Stimulated activated CD8-positive, alpha-beta memory T cell treated with anti-CD3 and anti-CD28 coated beads, Interleukin-12 subunit alpha, Interleukin-12 subunit beta, amount 100 ng/mL, for 4 hours (primary cell): ENCODE results near the gene WDR45B.

ENCODE experiments used
- DNase-seq: peaks from one replicate; pipeline ENCODE4 v3.0.0-alpha.2; 2020; ENCODE audit warnings: low read depth

The WDR45B gene

DNA sequence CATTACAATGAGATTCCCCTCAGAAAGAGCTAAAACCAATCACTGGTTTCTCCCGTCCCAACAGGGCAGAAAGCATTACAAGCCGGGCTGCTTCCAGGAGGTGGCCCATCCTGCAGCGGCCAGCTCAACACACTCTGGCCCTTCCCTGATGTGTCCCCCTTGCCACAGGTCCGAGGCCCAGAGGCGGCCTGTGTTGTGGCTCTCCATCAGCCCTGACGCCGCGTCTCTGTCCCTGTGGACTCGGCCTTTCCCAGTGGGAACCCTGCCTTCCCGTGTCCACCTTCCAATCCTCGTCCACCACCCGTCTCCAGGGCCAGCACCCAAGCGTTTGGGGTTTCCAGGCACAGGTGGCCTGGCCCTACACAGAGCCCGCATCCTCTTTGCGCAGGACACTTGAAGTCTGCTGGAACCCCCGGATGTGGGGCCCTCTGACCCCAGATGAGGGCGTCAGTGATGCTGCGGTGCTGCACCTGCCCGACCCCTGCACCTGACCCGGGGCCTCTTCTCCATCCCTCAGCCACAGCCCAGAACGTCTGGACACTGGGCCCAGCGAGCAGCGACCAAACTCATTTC lies 29.2 kb upstream of the WDR45B start:
- no peak for DNase-seq

DNA sequence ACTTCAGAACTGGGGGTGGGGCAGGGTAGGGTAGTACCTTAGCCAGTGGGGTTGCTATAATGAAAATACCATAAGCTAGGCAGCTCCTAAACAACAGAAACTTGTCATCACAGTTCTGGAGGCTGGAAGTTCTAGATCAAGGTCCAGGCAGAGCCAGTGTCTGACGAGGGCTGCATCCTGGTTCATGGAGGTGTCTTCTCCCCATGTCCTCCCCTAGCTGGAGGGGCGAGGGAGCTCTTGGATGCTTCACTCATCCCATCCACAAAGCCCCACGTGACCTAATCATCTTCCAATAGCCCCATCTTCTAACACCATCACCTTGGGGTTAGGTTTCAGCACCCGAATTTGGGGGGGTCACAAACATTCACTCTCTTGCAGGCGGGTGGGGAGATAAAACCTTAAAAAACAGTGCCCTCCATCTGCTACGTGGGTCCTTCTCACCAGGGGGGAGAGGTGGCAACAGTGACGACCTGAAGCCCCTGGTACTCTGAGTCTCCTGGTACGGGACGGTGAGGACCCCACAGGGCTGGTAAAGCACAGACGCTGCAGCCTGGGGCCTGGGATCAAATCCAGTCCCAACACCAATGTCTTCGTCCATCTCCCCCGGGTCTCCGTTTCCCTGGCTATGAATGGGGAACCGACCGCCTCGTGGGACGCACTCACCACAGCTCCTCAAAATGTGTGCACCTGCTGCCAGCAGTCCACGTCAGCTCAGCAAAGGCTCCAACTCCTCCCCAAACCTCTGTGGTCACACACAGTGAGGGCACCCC lies 27.4 kb upstream of the WDR45B start:
- no peak for DNase-seq

DNA sequence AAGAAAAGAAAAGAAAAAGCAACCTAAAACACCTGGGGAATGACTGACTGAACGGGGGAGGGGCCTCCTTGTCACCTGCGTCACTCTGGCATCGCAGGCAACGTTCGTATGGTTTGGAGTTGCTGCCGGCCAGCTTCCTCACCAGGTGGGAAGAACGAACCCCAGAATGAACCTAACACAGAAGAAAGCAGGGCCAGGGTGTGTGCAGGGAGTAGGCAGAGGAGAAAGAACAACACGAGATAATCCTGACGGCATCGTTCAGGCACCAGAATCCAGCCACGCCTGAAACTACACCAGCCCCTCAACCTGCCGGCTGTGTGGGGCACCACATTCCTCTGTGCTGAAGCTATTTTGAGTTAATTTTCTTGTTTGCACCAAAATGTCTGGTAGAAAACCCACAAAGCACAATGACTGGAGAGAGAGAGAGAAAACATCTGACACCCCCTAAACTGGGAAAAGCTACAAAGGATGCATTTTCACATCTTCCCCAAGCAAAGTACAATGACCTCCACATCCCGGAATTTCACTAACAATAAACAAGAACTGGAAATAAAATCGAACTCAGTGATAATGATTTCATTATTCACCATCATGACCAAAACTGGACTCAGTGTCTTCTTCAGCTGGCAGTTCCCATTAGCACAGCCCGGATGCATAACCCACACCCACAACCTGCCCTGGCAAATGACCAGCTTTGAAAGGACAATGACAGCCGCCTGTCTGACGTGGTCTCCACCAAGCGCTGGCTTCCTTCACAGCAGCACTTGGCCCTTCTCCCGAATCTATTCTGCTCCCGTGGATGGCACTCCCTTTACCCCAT lies 26.6 kb upstream of the WDR45B start:
- no peak for DNase-seq

DNA sequence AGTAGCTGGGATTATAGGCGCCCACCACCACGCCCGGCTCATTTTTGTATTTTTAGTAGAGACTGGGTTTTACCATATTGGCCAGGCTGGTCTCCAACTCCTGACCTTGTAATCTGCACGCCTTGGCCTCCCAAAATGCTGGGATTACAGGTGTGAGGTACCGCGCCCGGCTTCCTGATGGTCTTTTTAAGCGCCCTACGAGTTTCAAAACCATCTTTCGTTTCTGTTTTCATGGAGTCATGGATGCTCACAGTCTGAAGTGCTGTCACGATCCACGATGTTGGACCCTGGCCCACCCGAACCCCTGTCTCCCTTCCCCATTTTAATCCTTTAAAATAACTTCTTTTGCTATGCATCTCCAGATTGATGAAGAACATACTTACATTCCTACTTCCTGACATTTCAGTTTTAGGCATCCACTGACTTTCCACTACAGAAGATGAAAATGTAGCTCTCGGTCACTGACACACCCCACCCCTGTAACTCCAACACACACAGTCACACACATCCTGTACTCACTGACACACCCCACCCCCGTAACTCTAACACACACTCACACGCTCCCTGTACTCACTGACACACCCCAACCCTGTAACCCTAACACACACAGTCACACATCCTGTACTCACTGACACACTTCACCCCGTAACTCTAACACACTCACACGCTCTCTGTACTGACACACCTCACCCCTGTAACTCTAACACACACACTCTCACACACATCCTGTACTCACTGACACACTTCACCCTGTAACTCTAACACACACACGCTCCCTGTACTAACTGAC lies 22.6 kb upstream of the WDR45B start:
- no peak for DNase-seq

DNA sequence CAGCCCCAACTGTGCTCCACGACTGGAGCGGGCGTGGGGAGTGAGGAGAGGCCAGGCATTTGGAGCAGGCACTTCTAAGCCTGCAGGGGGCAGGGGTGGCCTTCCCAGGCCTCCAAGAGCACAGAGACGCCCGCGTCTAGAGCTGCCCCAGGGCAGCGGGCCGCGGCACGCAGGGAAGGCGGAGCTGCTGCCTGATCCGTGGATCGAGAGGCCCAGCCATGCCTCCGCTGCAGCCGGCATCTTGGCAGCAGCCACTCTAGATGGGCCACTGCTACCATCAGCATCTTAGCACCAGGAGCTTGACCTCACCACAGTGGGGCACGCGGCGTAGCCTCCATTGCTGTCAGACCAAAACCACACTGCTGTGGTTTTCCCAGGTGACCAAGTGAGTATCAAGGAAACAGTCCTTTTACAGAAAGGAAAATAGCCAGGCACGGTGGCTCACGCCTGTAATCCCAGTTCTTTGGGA lies 20.4 kb upstream of the WDR45B start:
- no peak for DNase-seq

DNA sequence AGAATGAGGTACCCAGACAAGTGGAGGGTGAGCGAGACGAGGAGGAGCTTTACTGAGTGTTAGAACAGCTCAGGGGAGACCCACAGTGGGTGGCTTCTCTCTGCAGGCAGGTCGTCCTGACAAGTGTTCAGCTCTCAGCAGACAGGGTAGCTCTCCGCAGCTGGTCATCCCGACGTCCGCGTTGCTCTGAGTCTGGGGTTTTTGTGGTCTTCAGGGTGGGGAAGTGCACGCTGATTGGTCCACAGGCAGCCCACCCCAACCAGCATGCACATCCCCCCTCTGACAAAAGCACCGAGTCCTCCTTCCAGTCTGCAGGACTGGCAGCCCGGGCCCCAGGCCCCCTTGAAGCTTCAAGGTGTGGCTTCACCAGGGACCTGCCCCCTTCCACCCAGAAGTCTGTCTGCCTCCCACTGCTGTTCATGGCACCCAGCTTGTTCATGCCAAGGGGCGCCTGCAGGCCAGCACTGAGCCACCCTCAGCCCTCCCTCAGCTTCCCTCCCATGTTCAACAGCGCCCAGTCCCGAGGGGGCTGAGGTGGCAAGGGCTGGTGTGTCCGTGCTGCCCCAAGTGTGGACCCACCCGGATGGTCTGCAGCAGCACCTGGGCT lies 19.9 kb upstream of the WDR45B start:
- DNase-seq, result no peak

DNA sequence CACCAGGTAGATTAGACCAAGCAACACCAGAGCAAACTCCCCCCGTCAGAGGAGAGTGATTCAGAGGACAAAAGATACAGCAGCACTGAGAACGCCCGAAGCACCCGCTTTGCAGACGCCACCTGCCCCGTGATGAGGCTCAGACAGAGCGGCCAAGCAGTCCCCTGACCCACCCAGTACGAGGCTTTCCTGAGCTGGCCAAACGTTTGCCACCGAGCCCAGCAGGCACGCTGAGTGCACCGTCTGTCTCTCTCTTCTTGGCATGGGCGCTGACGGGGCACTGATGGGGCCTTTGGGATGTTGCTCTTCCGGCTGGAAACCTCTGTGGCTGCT lies 19.4 kb upstream of the WDR45B start:
- no peak for DNase-seq

DNA sequence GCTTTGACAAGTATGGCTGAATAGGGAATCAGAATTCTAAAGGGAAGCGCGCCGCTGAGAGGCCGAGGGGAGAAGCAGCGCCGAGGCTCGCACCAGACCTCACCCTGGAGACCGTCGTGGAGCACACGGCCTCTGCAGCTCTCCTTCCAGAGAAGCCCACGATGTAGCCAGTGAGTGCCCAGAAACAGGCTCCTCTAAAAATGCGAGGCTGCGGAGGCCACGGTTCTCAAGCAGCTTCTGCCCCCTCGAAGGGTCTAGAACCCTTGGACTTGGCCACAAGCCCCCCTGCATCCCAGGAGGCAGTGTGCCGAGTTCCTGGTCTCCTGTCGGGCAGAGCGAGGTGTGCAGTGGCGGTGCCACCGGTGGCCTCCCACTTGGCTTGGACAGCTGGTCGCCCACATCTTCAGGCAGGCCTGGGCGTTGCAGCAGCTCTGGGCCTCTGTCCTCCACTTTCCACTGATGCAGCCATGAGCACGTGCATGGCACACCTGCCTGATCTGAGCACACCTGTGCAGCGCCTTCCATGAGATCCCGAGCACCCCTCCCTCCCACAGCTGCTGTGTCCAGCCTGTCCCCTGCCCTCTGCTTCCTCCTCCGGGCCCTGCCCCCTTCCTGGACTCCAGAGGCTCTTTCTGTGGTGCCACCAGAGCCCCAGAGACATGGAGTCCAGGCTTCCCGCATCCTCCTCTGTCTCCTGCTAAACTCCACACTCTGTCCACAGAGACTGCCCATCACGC lies 18.9 kb upstream of the WDR45B start:
- DNase-seq, result no peak

DNA sequence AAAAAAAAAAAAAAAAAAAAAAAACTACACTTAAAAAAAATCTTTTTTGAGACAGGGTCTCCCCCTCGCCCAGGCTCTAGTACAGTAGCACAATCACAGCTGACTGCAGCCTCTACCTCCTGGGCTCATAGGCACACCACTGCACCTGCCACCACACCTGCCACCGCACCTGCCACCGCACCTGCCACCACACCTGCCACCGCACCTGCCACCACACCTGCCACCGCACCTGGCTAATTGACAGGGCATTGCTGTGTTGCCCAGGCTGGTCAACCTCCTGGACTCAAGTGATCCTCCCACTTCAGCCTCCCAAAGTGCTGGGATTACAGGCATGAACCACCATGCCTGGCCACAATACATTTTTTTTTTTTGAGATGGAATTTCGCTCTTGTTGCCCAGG lies 17.6 kb upstream of the WDR45B start:
- no peak for DNase-seq

DNA sequence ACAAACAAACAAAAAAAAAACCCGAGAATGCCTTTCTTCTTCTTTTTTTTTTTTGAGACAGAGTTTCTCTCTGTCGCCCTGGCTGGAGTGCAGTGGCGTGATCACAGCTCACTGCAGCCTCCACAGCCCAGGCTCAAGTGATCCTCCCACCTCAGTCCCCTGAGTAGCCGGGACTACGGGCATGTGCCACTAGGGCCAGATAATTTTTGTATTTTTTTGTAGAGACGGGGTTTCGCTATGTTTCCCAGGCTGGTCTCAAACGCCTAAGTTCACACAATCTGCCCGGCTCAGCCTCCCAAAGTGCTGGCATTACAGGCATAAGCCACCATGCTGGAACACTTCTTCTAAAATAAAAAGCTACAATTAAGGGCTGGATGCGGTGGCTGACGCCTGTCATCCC lies 17.0 kb upstream of the WDR45B start:
- DNase-seq, result no peak

DNA sequence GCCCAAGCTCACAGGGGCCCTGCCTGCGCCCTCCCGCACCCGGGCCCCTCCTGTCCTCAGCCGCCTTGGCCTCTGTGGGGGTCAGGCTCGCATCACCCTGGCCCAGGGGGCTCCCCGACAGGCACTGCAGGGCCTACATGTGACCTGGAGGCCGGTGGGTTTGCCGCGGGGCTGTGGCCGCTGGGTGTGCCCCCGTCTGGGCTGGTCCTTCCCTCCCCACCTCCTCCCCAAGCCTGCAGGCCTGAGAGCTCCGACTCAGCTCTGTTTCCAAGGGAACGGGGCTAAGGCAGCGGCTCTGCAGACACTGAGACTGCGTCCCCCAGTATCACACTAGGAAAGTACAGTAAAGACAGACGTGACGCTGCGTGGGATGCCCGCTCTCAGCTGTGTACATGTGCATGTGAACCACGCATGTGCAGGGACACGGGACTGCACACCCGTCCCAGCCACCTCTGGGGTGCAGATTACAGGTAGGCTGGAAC lies 16.5 kb upstream of the WDR45B start:
- DNase-seq, result no peak

DNA sequence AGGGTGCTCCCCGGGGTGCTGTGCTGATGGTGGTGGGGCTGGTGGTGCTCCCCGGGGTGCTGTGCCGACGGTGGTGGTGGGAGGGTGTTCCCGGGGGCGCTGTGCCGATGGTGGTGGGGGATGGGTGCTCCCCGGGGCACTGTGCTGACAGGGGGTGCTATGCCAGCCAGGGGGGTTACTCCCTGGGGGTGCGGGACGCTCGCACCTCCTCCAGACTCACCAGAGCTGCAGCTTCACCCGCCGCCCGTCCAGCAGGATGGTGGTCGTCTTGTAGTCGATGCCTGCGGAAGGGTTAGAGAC lies 16.0 kb upstream of the WDR45B start:
- DNase-seq, result no peak

DNA sequence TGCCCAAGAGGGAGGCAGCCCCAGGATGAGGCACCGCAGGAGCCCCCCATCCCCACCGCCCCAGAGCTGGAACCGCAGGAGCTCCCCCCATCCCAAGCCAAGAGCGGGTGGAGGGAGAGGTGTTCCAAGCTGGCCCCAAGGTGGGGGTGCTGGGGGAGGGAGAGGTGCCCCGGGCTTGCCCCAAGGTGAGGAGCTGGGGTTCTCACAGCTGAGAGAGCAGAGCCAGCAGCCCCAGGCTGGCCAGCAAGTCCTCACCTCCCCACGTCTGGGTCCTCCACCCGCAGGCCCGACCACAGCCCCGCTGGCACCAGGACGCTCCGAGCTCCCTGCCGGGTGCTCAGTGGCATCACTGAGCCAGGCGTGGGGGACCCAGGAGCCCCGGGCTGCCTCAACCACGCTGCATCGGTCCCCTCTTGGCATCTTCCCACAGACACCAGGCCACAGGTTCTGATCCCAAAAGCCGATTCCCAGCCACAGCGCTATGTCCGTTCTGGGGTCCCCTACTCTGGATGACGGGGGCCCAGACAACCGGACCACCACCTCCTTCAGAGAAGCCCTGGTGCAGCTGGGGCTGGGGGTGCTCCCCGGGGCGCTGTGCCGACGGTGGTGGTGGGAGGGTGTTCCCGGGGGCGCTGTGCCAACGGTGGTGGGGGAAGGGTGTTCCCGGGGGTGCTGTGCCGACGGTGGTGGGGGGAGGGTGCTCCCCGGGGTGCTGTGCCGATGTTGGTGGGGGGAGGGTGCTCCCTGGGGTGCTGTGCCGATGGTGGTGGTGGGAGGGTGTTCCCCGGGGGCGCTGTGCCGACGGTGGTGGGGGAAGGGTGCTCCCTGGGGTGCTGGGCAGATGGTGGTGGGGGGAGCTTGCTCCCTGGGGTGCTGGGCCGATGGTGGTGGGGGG lies 15.4 kb upstream of the WDR45B start:
- DNase-seq, result no peak

DNA sequence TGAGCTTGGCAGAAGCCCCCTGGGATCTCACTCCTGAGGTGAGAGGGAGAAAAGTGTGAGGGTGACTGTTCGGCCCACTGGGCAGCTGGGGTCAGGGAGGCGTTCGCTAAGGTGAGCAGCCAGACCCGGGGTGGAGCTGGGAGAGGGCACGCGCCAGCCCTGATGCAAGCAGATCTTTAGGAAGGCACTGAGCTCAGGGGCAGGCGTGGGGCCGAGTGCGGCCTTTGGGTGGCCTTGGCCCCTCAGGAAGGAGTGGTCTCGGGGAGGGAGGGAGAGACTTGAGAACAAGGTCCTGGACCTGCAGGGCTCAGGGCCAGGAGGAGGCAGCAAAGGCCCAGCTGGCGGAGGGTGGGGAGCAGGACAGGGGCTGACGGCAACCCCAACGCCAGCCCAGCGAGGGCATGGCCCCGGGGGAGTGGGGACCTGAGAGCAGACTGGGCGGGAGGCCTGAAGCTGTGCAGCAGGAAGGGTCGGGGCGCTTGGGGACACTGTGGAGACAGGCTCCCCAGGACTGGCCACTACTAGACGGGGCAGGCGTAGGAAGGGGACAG lies 14.5 kb upstream of the WDR45B start:
- DNase-seq, result no peak

DNA sequence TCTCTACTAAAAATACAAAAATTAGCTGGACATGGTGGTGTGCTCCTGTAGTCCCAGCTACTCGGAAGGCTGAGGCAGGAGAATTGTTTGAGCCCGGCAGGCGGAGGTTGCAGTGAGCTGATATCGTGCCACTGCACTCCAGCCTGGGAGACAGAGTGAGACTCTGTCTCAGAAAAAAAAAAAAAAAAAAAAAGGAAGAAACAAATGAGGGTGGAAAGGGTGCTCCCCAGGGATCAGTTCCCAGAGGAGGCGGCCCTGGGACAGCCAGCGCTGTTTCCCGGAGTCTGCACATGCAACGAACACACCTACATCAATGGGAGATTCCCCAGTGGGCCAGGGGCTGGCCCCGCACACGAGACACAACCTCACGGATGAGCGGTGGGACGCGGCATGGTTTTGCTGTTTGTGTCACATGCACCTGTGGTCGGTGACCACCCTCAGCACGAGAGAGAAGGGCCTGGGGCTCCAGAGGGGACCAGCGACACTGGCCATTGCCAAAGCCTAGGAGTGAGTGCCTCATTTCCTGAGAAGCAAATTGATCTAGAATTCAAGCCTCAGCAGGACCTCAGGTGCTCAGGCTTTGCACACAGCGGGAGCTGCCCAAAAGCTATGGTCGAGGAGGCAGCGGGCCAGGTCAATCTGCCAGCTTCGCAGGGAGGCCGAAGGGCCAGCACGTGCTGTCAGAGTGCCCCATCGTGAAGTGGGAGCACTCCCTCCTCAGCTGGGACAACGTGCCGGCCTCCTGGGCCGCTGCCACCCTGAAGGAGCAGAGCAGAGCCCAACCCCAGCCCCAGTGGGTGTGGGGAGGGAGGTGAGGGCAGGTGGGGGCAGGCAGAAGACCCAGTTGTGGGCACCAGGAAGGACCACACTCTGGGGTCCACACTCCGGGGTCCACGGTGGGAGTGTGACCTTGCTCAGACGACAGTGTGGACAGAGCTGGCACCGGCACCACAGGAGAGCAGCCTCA lies 13.8 kb upstream of the WDR45B start:
- DNase-seq, result no peak

DNA sequence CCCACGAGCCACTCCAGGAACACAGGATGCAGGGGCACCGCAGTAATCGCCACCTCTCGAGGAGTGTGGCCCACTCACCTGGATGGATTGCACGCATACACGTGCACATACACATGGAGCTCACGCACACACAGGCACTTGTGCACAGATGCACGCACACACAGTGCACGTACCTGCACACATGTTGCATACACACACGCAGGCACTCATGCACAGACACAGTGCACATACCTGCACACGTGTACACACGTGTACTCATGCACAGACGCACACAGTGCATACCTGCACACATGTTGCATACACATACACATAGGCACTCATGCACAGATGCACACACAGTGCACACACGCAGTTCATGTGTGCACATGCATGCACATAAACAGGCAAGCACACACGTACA lies 11.6 kb upstream of the WDR45B start:
- DNase-seq, result no peak

DNA sequence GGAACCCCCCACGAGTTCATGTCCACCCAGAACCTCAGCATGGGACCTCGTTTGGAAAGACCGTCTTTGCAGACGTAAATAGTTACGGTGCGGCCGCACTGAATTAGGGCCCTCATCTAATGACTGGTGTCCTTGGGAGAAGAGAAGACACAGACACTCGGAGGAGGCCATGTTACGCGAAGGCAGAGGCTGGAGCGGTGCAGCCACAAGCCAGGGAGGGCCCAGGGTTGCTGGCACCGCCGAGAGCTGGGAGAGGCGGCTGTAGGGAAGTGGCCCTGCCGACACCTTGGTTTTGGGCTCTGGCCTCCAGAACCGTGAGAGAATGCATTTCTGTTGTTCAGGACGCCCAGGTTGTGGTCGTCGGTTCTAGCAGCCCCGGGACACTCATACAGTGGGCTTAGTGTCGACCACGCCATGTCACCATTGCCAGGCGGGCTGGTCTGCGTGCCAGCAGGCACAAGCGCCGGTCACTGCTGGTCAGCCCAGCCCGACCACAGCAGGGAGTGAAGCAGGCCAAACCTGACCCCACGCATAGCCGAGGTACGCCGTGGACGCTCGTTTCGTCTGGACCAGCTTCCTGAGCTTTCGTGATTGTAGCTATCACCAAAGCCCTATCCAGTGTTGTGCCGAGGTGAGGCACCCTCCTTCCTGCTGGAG lies 10.7 kb upstream of the WDR45B start:
- no peak for DNase-seq

DNA sequence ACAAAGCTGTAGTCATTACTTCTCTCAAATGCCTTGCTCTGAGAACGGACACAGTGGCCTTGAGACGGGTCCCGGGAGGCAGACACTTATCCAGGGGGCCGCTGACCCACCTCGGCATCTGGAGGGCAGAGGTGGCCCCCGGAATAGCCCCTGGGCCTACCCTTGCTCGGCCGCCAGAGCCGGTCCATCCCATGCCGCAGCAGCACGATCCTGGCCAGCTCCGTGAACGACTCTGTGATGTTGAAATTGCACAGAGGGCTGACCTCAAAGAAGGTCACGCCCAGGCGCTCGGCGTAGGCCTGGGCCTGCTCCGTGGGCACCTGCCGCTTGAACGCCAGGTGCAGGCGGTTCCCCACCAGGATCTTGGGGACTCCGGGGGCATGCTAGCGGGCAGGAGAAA lies 10.1 kb upstream of the WDR45B start:
- no peak for DNase-seq
